ENCODE measurements around the gene CES5A.

CES5A gene

DNA sequence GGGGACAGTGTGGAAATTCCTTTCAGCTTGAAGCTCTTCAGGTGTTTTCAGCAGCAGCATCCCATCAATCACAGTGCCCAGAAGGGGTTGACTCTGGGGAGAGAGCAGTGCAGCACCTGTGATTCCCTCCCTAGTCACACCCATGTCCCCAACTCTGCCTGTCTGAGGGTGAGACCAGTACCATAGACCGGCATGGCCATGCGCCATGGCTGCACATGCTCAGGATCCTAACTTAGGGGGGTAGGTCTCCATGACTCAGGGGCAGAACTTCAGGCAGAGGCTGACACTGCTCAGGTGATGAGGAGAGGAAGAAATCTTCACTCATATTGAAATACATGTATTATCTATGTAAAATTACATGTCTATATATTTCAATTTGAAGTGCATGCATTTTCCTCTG lies 62.2 kb downstream of the CES5A start:
- Histone ChIP-seq H3K4me2 (ENCODE audit: low read length) (no peak overlapping the region), H3K9ac (ENCODE audit: low read length) (no peak overlapping the region), H4K20me1 (ENCODE audit: insufficient read depth, low read length) (no peaks in the 10 kb centered on the region), H3F3A (ENCODE audit: insufficient read depth, low read length) (no peaks in the 10 kb centered on the region), H3K4me1 (ENCODE audit: insufficient read depth, low read length, severe bottlenecking) (no peaks in the 10 kb centered on the region), H3K9me3 (ENCODE audit: low read length) (no peaks in the 10 kb centered on the region), H3K4me3 (ENCODE audit: low read depth, low read length, poor library complexity, severe bottlenecking) (no peak overlapping the region), H2AFZ (ENCODE audit: low read length) (no peak overlapping the region), H3K79me2 (ENCODE audit: insufficient read depth, low read length) (no peaks in the 10 kb centered on the region), H3K36me3 (ENCODE audit: insufficient read depth, low read length) (no peaks in the 10 kb centered on the region), H3K27me3 (ENCODE audit: insufficient read depth, low read length) (no peaks in the 10 kb centered on the region), H3K9me2 (ENCODE audit: low read depth, low read length) (no peaks in the 10 kb centered on the region), H3K27ac (ENCODE audit: low read depth, low read length, poor library complexity, severe bottlenecking) (no peak overlapping the region)
- TF ChIP-seq CTCF (IDR thresholded peaks at IDR 0.05; ENCODE audit: low read length) (no peak), EZH2 (IDR thresholded peaks at IDR 0.05; ENCODE audit: borderline replicate concordance, low read length) (no peak)

DNA sequence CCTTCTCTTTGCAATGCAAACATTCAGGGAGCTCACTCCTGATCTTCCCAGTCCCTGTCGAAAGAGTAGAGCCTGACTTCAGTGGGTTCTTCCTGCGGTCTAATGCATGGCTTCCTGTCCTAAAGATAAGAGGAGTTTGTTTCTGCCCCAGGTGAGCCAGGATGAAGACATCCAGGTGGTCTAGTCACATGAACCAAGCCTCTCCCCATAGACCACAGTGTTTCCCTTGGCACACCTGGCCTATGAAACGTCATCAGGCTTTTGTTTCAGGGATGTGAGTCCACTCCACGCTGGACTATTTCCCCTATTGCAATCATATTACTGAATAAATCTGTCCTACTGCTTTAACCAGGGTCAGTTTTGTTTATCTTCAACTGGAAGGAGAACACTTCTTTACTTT lies 63.4 kb downstream of the CES5A start:
- Histone ChIP-seq H3K27me3 (ENCODE audit: insufficient read depth, low read length) (no peaks in the 10 kb centered on the region), H2AFZ (ENCODE audit: low read length) (no peak overlapping the region), H3K4me1 (ENCODE audit: insufficient read depth, low read length, severe bottlenecking) (no peaks in the 10 kb centered on the region), H3F3A (ENCODE audit: insufficient read depth, low read length) (no peaks in the 10 kb centered on the region), H4K20me1 (ENCODE audit: insufficient read depth, low read length) (no peaks in the 10 kb centered on the region), H3K9me3 (ENCODE audit: low read length) (no peaks in the 10 kb centered on the region), H3K4me3 (ENCODE audit: low read depth, low read length, poor library complexity, severe bottlenecking) (no peak overlapping the region), H3K9me2 (ENCODE audit: low read depth, low read length) (no peaks in the 10 kb centered on the region), H3K4me2 (ENCODE audit: low read length) (no peak overlapping the region), H3K27ac (ENCODE audit: low read depth, low read length, poor library complexity, severe bottlenecking) (no peak overlapping the region), H3K9ac (ENCODE audit: low read length) (no peak overlapping the region), H3K79me2 (ENCODE audit: insufficient read depth, low read length) (no peaks in the 10 kb centered on the region), H3K36me3 (ENCODE audit: insufficient read depth, low read length) (no peaks in the 10 kb centered on the region)
- no peak for TF ChIP-seq CTCF (IDR thresholded peaks at IDR 0.05; ENCODE audit: low read length)
- no peak for TF ChIP-seq EZH2 (IDR thresholded peaks at IDR 0.05; ENCODE audit: borderline replicate concordance, low read length)

DNA sequence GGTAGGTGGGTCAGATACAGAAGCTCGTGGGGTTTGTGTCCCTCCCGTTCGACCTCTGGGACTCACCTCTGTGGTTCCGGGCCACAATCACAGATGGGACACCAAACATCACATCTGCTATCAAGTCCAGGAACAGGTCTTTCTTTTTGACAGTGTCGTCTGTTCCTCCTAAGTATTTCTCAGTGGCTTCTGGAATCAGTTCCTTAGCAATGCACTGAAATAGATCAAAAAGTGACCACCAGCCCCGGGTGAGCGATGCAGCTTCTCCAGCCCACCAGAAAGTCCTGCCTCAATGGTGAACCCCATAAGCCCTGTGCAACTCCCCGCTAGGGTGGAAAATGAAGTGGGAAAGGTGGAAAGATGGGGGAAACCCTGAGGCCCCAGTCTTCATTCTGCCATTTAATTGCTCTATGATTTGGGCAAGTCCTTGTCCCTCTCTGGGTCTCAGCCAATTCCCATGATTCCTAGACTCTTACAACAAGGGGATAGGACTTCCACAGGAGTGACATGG lies 64.7 kb downstream of the CES5A start:
- Histone ChIP-seq H3K36me3 (ENCODE audit: insufficient read depth, low read length) (no peaks in the 10 kb centered on the region), H3K9me2 (ENCODE audit: low read depth, low read length) (no peaks in the 10 kb centered on the region), H3K9ac (ENCODE audit: low read length) (no peak overlapping the region), H3K4me3 (ENCODE audit: low read depth, low read length, poor library complexity, severe bottlenecking) (no peak overlapping the region), H3K4me1 (ENCODE audit: insufficient read depth, low read length, severe bottlenecking) (no peaks in the 10 kb centered on the region), H4K20me1 (ENCODE audit: insufficient read depth, low read length) (no peaks in the 10 kb centered on the region), H3K9me3 (ENCODE audit: low read length) (no peaks in the 10 kb centered on the region), H3K79me2 (ENCODE audit: insufficient read depth, low read length) (no peaks in the 10 kb centered on the region), H3K27ac (ENCODE audit: low read depth, low read length, poor library complexity, severe bottlenecking) (no peak overlapping the region), H3F3A (ENCODE audit: insufficient read depth, low read length) (no peaks in the 10 kb centered on the region), H2AFZ (ENCODE audit: low read length) (no peak overlapping the region), H3K4me2 (ENCODE audit: low read length) (no peak overlapping the region), H3K27me3 (ENCODE audit: insufficient read depth, low read length) (no peaks in the 10 kb centered on the region)
- no peak for TF ChIP-seq CTCF (IDR thresholded peaks at IDR 0.05; ENCODE audit: low read length)
- no peak for TF ChIP-seq EZH2 (IDR thresholded peaks at IDR 0.05; ENCODE audit: borderline replicate concordance, low read length)
